GM21717 (cell line): ENCODE data around the gene ASAP2.

ENCODE experiments used
- ATAC-seq: cut with Tn5 transposase; IDR thresholded peaks from one replicate; pipeline ENCODE4 v1.9.1; 2021; ENCODE audit warnings: mild to moderate bottlenecking, moderate library complexity; ENCODE audit not compliant: unreplicated experiment

Gene ASAP2

DNA sequence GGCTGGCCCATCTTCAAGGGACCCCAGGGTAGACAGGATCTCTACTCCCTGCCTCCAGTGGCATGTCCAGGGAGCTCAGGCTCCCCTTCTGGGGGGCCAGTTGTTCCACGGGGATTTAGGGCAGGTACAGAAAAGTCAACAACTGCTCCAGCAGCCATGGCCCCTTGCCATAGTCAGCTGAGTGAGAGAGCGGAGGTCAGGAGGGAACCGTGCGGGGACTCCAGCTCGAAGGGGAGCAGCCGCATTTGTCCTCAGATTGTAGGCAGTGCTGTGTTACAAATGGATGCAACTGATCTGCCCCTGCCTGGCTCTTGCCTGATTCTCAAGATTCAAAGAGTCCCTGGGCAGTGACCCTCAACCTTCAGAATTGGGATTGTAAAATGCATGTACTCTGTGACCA lies 166.9 kb downstream of the ASAP2 start:
- no peak for ATAC-seq

DNA sequence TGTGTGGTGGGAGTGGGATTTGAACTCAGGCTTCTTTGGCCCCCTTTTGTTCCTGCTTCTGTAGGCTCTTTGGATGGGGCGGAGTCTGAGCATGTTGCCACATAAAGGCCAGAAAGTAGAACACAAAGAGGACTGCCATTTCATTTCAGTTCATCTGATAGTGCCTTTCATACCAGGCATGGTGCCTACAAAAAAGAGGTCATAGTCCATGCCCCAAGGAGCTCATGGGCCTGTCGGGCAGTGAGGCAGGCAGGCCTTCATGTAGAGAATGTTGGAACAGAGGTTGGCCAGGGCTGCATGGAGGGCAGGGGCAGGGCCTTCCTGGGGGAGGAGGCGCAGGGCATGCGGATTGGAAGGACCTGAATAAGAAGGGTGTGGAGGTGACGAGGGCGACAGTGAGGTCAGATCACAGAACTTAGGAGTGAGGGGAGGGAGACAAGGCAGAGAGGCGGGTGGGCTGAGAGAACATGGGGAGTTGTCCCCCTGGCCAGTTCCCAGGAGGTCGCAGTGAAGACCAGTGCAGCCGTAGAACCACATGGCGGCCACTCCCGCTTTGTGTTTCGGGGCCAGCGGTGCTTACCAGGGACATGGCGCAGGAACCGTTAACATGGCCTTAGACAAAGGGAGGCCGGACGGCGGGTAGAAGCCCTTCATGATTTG lies 167.6 kb downstream of the ASAP2 start:
- ATAC-seq: no peak

DNA sequence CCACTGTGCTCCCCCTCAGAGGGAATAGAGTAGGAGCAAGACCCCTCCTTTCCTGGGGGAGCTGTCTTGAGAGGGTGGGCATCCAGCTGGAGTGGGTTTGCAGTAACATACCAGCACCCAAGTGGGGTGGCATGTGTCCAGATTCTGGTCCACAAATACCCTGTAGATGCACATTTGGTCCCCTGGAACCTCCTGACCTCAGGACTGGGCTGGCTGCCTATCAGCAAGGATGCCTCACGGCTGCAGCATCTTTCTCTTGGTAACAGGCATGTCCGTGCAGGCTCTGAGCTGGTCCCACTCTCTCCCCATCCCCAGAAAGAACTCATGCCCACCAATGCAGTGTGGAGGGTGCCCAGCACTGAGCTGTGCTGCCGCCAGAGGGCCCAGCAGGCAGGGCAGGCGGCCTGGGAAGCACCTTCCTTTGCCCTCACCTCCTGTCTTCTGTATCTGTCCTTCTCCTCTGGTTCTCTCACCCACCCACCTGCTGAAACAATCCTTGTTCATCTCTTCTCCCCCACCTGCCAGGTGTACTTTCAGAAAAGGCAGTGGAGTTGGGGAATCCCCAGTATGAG lies 169.3 kb downstream of the ASAP2 start:
- no peak for ATAC-seq

DNA sequence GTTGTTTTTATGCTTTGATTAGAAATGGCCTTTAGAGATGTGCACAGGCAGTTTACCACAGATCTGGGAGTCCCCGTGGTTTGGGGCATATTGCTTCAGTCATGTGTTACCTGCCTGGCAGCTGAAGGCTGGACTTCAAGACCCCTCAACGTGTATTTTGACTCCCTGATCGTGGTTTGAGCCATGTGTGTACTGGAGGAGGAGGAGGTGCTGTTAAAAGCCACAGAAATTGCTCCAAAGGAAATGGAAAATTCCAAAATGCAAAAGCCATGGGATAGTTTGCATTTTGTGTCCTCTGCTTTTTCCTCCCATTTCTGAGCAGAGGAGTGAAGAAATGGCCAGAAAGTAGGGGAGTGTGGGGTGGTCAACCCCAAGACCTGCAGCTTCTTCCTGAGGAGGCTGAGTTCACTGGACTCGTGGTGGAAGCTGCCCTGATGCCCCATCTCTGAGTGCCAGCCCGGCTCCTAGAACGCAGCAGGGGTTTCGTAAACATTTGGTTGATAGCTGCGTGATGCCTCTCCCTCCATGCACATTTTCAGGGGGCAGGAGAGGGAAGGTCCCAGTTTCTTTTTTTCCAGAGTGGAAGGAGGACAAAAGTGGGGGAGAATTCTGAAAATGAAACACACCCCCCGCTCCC lies 171.0 kb downstream of the ASAP2 start:
- ATAC-seq: no peak

DNA sequence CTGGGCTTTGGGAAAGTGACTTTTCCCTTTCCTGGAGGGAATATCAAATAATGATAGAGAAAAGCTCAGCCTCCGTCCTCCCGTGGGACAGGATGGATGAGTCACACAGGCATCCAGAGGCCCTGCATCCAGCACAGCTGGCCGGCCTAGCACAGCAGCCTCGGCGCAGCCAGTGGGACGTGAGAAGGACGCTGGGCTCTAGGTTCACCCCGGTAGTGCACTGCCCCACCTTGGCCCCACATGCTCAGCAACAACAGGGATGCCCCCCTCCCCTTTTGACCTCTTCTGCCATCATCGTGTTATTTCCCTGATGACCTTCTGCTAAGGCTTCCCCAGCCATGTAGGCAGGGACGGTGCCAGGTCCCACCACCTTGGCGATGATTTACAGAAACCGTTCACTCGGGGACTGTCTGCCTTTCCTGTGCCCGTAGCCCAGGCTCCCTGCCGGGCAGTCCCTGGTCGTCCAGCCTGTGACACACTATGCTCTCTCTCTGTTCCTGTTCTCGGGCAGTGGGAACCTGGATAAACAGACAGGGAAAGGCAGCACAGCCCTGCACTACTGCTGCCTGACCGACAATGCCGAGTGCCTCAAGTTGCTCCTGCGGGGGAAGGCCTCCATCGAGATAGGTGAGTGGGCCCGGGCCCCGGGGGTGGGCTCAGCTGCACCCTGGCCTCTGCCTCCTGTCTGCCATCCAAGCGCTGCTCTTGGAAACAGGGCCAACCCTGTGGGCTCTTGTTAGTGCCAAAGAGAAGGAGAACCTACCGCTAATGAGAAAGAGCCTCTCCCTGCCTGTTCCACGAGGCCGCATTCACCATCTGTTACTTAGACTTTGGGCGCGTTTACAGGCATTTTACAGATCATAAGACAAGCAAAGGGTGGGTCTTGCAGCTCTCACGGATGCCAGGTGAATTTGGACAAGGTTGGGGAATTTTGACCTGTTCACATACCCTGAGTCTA lies 172.1 kb downstream of the ASAP2 start:
- ATAC-seq: no peak

DNA sequence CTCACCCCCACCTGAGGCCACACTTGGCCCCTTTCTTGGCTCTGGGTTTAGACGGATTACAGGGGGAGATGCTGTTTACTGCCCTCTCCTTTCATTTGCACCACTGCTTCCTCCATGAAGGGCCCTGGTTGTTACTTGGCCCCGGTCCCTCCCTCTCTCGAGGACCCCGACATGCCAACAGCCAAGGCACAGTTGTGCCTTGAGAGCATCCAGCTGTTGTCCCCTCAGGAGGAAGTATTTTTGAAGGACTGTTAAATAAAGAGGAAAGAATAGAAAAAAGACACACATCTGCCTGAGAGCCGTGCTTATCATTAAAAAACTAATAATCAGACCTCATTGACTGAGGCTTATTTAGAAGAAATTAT lies 172.8 kb downstream of the ASAP2 start:
- ATAC-seq: no peak

DNA sequence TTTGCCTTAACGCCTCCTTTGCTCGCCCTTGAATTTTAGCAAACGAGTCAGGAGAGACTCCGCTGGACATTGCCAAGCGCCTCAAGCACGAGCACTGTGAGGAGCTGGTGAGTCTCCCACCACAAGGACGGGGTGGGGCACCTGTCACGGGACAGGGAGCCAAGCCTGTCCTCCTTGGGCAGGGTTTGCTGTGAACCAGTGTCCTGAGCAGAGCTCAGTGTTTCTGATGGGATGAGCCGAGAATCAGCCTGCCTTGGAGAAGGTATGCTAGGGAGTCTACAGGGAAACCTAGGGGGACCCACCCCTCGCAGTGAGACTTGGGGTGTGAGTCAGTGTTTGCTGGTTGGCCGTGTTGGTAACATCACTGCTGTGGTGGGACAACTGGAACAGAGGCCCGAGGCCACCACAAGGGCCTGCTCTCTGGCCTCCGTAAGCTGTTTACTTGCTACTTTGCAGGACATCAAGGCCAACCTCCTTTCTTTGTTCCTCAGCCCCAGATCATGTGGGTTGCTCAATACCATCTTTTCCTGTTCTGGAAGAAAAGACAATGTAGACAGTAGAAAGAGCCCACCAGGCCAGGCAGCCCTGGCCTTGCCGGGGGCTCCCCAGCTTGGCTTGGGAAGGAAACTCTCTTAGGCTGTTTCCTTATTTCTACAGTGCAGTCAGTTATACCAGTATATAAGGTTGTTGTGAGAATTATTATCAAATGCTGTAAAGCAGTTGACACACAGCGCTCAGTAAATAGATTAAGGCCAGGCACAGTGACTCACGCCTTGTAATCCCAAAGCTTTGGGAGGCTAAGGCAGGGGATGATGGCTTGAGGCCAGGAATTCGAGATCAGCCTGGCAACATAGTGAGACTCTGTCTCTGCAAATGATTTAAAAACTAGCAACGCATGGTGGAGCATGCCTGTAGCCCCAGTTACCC lies 174.4 kb downstream of the ASAP2 start:
- no peak for ATAC-seq

DNA sequence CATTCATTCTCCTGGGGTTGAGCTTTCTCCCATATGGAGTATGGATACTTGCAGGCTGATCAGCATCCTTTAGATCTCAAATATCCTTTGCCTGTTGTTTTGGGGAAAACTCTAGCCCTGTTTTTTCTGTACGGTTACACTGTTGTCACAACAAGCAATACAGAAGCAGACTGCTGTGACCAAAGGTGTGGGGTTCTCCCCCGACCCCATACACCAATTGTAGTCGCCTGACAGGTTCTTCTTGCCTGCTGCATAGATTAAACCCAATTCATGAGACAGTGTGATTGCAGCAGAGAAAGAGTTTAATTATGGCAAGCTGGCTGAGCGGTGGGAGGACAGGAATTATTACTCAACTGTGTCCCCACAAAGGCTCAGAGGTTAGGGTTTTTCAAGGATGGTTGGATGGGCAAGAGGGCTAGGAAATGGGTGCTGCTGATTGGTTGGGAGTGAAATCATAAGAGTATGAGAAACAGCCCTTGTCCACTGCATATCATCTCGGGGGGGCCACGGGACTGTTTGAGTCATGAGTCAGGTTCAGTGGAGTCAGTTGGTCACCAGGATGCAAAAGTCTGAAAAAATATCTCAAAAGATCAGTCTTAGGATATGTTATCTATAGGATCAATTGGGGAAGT lies 176.1 kb downstream of the ASAP2 start:
- no peak for ATAC-seq

DNA sequence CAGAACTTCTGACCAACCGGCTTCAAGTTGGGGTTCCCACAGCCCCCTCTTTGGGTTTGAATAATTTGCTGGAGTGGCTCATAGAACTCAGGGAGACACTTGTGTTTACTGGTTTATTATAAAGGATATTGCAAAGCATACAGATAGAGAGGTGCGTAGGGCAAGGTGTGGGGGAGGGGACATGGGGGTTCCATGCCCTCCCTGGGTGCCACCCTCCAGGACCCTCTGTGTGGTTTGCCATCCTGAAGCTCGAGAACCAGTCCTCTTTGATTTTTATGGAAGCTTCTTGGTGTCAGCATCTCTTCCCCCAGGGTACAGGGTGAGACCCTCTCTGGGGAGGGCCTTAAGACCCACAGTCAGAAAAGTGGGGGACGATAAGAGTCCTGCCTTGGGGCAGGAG lies 177.9 kb downstream of the ASAP2 start:
- no peak for ATAC-seq

DNA sequence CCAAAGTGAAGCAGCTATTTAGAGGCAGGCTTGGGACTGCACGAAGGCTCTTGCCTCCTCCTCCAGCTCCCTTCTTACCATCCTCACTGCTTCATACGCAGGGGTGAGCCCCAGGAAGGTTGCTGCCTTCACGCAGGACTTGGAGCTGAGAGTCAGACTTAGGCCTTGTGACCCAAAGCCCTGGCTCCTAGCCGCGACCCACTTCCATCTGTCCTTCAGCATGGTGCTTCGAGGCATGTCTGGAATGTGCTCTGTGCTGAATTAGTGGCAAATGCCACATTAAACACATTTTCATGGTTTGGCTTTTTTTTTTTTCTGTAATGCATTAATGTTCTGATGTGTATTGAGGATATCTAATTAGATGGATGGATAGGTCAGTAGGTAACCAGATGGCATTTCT lies 179.2 kb downstream of the ASAP2 start:
- ATAC-seq: no peak

DNA sequence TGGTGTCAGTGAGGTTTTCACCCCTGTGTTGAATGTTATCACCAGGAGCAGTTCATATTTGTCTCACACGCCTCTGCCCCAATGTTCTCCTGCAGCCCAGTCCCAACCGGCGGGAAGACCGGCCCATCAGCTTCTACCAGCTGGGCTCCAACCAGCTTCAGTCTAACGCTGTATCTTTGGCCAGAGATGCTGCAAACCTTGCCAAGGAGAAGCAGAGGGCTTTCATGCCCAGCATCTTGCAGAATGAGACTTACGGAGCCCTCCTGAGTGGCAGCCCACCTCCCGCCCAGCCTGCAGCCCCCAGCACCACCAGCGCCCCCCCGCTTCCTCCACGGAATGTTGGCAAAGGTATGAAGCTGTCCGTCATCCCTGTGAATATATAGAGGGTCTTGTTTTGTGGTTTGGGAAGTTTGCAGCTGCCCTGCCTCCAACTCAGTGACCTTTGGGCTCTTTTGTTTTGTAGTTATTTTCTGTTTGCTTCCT lies 181.6 kb downstream of the ASAP2 start:
- ATAC-seq: no peak

DNA sequence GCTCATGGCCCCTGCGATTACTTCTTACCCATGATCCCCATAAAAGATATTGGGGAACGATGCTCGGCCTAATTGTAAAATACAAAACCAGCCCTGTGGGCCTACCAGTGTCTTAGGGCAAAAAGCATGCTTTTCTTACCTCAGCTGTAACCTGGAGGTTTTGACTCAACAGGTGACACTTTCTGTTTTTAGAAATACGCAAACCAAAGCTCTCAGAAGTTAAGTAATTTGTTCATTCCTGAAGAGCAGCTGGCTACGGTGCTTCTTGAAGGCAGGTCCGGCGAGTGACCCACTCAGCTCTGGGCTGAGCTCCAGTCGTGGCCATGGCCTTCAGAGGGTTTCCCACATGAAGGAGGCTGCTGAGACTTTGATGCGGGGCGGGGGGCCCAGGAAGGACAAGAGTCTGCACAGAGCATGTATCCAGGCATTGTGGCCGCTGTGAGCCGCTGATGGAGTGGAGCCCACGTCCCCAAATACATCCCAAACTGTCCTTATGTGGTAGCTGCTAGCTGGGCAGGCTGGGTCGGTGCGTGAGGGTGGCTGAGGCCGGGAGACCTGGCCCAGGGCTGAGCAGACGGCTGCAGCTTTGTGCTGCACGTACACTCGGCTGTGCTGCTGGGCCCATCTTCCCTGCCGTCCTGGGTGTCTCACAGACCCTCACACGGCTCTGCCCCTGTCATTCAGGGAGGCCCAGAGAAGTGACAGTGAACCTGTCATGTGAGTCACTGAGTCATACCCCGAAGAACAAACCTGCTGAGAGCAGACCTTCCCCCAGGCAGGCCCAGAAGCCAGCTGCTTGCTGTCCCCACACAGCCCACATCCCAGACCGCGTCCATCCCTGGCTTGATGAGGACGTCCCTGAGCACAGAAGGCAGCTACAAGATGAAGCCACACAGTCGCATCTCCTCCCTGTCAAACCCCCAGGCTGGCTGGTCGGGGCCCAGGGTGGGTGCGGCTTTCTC lies 182.6 kb downstream of the ASAP2 start:
- ATAC-seq: no peak

DNA sequence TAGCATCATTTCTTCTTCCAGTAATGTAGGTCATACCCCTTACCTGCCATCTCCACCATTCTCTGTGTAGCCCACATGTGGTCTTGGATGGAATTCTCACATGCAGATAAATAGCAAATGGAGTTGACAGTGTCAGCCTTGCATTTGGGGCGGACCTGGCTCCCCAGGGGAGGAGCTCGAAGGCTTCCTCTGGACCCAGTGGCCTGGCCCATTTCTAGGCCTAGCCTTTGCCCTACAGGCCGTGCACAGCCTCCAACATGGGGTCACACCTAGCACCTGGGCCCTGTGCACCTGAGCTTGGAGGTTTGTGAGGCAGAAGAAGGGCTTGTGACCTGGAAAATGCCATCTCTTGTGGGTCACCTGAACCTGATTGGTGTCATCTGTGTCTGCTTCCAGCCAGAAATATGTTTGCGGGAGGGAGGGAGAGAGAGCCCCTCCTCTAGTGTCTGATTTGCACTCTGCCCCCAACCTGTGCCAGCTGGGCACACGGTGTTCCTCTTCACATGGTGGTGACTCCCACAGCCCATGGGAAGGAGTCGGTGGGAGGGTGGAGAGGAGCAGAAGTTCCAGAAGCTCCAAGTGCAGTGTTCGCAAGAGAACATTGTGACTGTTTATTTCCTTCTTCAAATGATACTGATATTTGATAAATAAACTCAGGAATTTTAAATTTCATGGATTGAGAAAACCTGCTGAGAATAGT lies 183.7 kb downstream of the ASAP2 start:
- ATAC-seq: no peak

DNA sequence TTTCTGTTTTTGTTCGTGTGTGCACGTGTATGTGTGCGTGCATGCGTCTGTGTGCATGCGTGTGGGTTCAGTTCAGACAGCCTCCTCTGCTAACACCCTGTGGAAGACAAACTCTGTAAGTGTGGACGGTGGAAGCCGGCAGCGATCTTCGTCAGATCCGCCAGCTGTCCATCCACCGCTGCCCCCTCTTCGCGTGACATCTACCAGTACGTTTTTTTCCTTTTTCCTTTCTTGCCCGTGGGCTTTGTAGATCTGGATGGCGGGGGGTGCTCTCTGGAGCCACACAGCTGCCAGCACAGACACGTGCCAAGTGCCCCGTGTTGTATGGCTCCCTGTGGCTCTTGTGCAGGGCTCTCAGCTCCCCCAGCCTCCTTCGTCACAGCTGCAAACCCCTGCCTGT lies 184.4 kb downstream of the ASAP2 start:
- ATAC-seq: no peak

DNA sequence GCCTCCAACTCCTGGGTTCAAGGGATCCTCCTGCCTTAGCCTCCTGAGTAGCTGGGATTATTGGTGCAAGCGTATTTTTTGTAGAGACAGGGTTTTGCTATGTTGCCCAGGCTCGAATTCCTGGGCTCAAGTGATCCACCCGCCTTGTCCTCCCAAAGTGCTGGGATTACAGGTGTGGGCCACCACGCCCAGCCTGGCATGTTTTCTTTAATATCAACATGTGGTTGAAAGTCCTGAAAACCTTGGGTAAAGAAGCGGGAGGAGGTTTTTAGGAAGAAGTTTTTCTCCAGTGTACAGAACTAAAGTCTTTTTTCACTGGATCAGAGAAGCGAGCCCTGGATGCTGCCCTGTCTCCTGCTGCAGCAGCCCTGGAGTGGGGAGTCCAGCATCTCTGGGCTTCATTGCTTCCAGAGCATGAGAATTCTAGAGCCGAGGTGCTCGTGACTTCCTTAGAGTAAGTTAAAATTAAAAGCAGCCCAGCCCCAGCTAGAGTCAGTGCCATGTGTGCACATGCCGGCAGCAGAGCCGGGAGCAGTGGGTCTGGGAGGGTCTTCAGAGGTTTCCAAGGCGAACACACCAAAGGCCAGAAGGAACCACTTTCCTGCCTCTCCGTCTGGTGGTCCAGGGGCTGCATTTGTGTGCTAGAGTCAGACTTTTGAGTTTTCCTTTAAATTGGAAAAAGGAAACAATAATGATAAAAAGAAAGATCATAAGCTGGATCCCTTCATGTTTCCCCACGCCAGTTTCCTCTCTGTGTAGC lies 185.5 kb downstream of the ASAP2 start:
- no peak for ATAC-seq

DNA sequence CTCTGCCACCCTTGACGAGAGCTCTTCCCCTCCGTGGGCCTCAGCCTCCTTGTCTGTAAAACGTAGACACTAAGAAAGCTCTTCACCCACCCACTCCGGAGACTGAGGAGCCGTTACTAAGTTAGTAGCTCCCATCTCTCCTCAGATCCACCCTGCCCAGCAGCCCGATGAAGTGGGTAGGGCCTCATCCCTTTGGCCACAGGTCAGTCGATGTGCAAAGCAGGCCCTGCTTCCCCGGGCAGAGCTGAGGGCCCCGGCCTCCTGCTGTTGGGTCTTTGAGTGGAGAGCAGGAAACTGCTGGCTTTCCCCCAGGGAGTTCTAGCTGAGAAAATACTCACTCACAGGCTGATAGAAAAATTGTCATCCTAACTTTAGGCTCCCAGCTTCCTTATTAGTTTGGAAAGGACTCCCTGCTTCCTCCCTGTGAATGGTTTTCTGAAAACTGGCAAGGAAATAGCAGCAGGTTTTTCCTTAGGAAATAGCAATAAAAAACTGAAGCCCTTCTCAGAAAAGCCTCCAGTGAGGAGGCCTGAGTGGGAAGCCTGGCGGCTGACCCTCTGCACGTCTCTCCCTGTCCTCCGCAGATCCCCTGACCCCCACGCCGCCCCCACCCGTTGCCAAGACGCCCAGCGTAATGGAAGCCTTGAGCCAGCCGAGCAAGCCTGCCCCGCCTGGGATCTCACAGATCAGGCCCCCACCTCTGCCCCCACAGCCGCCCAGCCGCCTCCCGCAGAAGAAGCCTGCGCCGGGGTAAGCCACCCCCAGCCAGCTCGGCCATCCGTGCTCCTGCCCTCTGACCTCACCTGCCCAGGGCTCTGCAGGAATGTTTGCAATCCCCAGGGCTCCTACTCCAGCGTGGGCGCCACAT lies 186.5 kb downstream of the ASAP2 start:
- no peak for ATAC-seq
